ENCODE results near the gene FGD6.

DNA sequence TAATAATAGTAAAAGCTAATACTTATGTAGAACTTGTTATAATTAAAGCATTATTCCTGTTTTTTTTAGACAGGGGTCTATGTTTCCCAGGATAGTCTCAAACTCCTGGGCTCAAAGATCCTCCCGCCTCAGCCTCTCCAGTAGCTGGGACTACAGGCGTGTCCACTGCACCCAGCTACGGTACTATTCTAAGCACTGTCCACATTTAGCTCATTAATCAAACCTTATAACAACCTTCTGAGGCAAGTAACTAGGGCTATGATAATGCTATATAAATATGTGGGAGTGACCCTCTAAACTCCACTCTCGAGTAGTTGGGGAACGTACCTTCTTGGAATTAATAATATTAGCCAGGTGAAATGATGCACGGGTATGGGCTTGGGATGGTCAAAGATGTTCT is 83.2 kb downstream of the FGD6 start:
- TF ChIP-seq TOX (CRISPR knock-in tag; IDR thresholded peaks at IDR 0.05; ENCODE audit: borderline replicate concordance) (no peak), PATZ1 (CRISPR knock-in tag; IDR thresholded peaks at IDR 0.05; ENCODE audit: borderline replicate concordance) (no peak), TCF4 (CRISPR knock-in tag; IDR thresholded peaks at IDR 0.05; ENCODE audit: borderline replicate concordance) (no peak)
- TF ChIP-seq, protein P1, sequence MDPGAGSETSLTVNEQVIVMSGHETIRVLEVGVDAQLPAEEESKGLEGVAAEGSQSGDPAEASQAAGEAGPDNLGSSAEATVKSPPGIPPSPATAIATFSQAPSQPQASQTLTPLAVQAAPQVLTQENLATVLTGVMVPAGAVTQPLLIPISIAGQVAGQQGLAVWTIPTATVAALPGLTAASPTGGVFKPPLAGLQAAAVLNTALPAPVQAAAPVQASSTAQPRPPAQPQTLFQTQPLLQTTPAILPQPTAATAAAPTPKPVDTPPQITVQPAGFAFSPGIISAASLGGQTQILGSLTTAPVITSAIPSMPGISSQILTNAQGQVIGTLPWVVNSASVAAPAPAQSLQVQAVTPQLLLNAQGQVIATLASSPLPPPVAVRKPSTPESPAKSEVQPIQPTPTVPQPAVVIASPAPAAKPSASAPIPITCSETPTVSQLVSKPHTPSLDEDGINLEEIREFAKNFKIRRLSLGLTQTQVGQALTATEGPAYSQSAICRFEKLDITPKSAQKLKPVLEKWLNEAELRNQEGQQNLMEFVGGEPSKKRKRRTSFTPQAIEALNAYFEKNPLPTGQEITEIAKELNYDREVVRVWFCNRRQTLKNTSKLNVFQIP (CRISPR knock-in tag; IDR thresholded peaks at IDR 0.05; ENCODE audit: borderline replicate concordance, low read depth) = no peak
